Central memory CD8-positive, alpha-beta T cell (primary cell): ENCODE results near the gene STAT4.

ENCODE experiments used
- ATAC-seq: fragments of 150-1000 bp; cut with Tn5 transposase; replicated peaks from 2 replicates; pipeline ENCODE4 v1.10.0; 2022; ENCODE audit warnings: mild to moderate bottlenecking, moderate FRiP score, moderate number of reproducible peaks; ENCODE audit not compliant: poor library complexity, severe bottlenecking; ENCODE audit errors: extremely low read depth
- DNase-seq, 2 donors: peaks; one replicate each; pipeline ENCODE4 v3.0.0; 2021; ENCODE audit warnings: low spot score in 2 of 2
- H3K27ac Mint-ChIP-seq: one replicate; pipeline ENCODE4 v1.8.0; 2022; ENCODE audit warnings: low read depth, mild to moderate bottlenecking, moderate library complexity, mixed read lengths
- H3K27me3 Mint-ChIP-seq: one replicate; pipeline ENCODE4 v1.8.0; 2022; ENCODE audit warnings: mixed read lengths
- H3K36me3 Mint-ChIP-seq: one replicate; pipeline ENCODE4 v1.8.0; 2022; ENCODE audit warnings: mild to moderate bottlenecking, moderate library complexity, mixed read lengths; ENCODE audit not compliant: insufficient read depth
- H3K4me1 Mint-ChIP-seq: one replicate; pipeline ENCODE4 v1.8.0; 2022; ENCODE audit warnings: mixed read lengths
- H3K4me3 Mint-ChIP-seq: one replicate; pipeline ENCODE4 v1.8.0; 2022; ENCODE audit warnings: mild to moderate bottlenecking, moderate library complexity, mixed read lengths
- H3K9me3 Mint-ChIP-seq: one replicate; pipeline ENCODE4 v1.8.0; 2022; ENCODE audit warnings: mixed read lengths

The STAT4 gene

DNA sequence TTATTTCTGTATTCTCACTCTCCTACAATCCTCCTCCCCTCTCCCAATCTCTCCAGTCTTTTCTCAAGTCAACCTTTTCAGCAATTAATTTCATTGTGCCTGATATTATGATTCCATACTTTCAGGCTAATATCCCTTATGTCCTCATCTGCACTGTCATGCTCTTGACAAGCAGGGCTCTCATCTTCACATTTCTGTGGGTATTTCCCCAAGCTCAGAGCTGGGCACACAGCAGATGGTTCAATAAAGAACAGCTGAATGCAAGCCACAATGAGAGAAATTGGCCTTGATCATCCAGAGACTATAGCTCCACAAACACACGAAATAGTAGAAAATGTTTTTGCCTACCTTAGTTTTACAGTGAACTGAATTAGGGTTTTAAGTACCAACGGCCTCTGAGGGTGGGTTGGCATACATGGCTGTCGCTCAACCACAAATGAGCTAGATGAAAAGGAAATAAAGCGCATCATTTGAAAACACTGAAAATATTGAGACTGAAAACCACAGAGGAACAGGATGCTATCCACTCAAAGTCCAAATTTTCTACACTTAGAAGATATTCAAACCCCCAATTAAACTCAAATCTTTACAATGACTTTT lies 89.3 kb downstream of the STAT4 start:
- Mint-ChIP-seq H3K4me3 (peak overlapping the region; percentile 23), H3K36me3 (peaks cover 56% of the 10 kb centered on the region), H3K27me3 (no peaks in the 10 kb centered on the region), H3K27ac (peak overlapping the region; percentile 83), H3K4me1 (peaks cover 64% of the 10 kb centered on the region), H3K9me3 (no peaks in the 10 kb centered on the region)
- no peak for DNase-seq
- peak; percentile 77 for ATAC-seq

DNA sequence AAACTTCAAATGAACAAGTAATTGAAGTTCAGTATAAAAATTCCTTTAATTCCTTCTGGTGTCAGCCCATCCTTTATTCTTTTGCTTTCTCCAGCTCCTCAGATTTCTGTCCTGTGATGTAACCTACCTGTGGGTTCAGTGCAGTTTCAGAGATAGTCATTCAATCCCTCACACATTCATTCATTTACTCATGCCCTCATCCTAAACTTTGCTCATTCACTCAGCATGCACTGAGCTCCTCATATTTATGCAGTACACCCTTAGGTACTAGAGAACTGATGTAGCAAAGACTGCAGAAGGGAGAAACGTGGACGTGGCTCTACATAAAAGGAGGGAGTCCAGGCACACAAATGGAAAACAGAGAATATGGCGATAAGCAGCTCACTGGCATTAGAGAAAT lies 91.5 kb downstream of the STAT4 start:
- Mint-ChIP-seq H3K4me3 (no peak overlapping the region), H3K36me3 (peaks cover 52% of the 10 kb centered on the region), H3K27me3 (no peaks in the 10 kb centered on the region)

DNA sequence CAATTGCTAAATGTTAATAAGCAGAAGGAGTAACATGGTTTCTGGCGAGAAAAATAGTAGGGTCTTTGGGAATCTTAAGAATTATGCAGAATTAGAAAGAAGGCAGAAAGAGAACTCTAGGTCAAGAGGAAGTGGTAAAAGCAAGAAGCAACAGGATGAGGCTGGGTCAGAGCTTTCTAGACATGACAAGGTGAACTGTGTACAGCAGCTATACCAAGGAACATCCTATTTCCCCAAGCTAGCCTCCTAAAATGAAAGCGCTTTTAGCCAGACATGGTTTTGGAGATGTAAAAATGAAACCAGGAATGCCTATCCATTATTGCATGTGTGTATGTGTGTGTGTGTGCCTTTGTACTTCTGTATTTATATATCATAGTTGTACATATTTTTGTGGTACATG lies 94.6 kb downstream of the STAT4 start:
- peak; percentile 69 for ATAC-seq
- H3K27ac Mint-ChIP-seq: peak overlapping the region; percentile 91
- H3K4me3 Mint-ChIP-seq: peak overlapping the region; percentile 50
- peaks cover 30% of the 10 kb centered on the region for H3K4me1 Mint-ChIP-seq
- DNase-seq: no peak
- H3K27me3 Mint-ChIP-seq: no peaks in the 10 kb centered on the region
- peaks cover 33% of the 10 kb centered on the region for H3K36me3 Mint-ChIP-seq
- H3K9me3 Mint-ChIP-seq: no peaks in the 10 kb centered on the region

More for the DNA sequence above, 91.5 kb downstream of the STAT4 start:
- no peak for ATAC-seq
- H3K27ac Mint-ChIP-seq: peak overlapping the region; percentile 41
- no peaks in the 10 kb centered on the region for H3K9me3 Mint-ChIP-seq
- H3K4me1 Mint-ChIP-seq: peaks cover 59% of the 10 kb centered on the region
- DNase-seq: no peak

DNA sequence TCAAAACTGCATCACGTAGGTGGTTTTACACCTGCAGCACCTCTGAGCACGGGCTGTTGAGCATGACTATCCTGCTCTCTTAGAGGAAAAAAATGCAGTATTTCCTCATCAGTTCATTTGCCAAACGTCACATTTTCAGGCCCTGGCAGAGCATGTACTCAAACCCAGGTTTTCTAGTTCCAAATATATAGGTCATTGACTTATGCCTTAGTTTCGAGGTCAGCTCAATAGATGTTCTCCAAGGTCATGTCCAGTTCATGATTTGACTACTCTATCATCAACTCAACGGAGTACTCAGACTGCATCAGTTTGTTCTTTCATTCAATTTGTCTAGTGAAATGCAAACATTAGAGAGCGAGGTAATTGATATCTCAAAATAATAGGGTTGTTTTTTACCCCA lies 97.5 kb downstream of the STAT4 start:
- Mint-ChIP-seq H3K4me1 (peaks cover 27% of the 10 kb centered on the region), H3K9me3 (no peaks in the 10 kb centered on the region), H3K4me3 (no peak overlapping the region), H3K27me3 (no peaks in the 10 kb centered on the region), H3K27ac (peak overlapping the region; percentile 51), H3K36me3 (peaks cover 18% of the 10 kb centered on the region)
- DNase-seq (no peak), ATAC-seq (no peak)

DNA sequence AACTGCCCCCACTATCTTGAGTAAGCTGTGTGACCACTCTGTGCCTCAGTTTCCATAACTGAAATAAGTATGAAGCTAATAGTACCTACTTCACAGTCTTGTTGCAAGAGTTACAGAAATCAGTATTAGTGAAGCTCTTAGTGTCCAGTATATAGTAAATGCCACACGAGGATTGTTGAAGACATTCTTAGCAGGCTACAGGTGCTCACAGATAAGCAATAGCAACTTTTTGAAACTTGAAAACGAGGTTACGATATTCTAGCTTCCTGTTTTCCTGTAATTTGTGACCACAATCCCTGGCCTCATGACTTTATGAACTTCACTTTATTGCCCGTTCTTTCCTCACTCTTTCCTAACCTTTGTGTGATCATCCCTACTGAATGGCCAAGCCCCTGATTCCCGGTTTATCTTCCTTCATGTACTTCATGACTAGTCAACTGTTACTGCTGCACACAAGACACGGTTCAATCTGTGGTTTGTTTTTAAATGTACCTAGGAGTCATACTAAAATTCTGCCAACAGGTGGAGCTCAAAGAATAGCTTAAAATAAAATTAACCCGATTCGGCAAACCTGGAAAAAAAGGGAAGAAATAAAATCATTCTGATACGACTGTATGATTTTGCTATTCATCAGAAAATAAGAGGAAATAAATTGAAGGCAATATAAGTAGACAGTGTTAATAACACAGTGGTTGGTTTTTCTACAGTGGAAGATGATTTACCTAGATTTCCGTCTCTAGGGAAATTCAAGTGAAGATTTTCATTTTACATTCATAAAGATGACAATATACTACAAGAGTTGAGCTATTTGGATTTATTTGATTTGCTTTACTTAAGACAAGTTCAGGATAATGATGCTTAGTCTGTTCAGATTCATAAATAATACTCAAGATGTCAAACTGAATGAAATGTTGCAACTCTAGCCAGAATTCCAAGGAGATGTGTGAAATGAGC lies 98.7 kb downstream of the STAT4 start:
- no peak for DNase-seq
- Mint-ChIP-seq H3K4me3 (no peak overlapping the region), H3K36me3 (peaks cover 15% of the 10 kb centered on the region), H3K4me1 (peaks cover 23% of the 10 kb centered on the region), H3K27ac (no peak overlapping the region), H3K9me3 (no peaks in the 10 kb centered on the region), H3K27me3 (no peaks in the 10 kb centered on the region)
- ATAC-seq: peak; percentile 38

DNA sequence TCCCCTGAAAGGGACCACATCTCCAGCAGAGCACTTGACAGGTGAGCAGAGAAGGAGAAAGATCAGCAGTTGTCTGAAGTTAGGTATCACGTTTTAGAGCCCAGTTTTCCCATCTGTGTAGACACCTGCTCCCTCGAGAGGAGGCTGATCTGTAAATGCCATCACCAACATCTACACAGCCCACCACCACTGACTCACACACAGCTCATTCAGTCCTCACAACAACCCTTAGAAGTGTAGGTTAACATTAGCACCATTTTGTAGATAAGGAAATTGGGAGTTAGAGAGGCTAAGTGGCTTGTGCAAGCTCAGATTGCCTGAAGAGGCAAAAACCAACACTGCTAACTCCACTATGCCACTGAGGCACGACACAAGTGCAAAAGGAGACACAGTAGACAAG lies 99.6 kb downstream of the STAT4 start:
- peaks cover 16% of the 10 kb centered on the region for H3K4me1 Mint-ChIP-seq
- no peak overlapping the region for H3K27ac Mint-ChIP-seq
- no peaks in the 10 kb centered on the region for H3K27me3 Mint-ChIP-seq
- DNase-seq: no peak
- no peak for ATAC-seq
- peaks cover 12% of the 10 kb centered on the region for H3K36me3 Mint-ChIP-seq
- H3K9me3 Mint-ChIP-seq: no peaks in the 10 kb centered on the region
- no peak overlapping the region for H3K4me3 Mint-ChIP-seq

DNA sequence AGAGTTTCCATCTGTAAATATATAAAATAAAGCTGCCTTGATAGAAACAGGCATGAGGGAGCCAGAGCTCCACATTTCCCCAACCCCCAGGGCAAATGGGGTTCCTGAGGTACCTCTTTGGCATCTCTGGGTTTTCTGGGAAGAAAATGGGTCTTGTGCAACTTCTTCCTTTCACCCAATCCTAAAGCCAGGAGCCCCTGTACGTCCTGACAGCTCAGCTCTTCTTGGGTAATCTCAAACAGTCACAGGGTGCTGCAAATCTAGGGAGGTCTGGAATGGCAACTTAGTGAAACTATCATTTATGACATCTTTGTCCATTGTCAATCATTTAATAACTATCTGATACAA lies 100.2 kb downstream of the STAT4 start:
- Mint-ChIP-seq H3K36me3 (peaks cover 16% of the 10 kb centered on the region), H3K4me3 (no peak overlapping the region), H3K27ac (no peak overlapping the region), H3K9me3 (no peaks in the 10 kb centered on the region), H3K27me3 (no peaks in the 10 kb centered on the region), H3K4me1 (peaks cover 15% of the 10 kb centered on the region)
- DNase-seq: no peak
- ATAC-seq: no peak

DNA sequence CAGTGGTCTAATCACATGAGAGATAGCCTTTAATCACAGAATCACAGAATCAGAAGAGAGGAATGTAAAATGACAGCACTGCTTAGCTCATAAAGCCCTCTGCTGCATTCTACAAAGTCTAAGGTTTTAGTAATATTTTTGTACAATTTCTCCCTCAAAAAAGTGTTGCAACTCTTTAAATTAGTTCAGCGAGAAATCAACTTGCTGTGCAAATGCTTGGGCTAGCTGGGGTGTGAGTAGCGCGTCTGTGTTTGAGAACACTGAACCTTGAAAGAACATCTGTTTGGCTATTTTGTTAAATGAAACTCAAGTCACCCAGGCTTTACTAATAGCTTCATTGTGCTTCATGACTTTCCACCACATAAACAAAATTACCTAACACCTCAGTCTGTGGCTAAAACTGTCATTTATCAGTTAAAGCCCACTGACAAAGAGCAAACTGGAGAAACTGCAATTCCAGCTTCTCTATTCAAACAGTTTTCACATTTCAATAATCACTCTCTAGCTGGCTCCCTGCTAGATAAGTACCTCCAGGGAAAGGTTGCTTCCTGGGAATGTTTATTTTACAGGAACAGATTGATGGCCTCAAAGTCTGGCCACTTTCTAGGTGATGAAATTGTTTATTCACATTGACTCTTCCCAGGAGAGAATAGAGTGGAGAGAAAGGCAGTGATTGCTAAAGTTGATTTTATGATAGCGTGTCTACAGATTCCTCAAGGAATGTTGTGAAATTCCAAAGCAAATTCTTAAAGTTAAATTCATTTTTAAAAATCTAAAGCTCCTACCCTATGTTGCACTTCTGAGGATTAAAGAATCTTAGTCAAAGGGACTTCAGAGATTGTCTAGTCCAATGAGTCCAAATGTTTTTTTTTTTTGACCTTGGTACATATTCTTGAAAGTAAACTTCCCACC lies 100.8 kb downstream of the STAT4 start:
- Mint-ChIP-seq H3K9me3 (no peaks in the 10 kb centered on the region), H3K4me3 (peak overlapping the region; percentile 5), H3K4me1 (peaks cover 14% of the 10 kb centered on the region), H3K27ac (peak overlapping the region; percentile 53), H3K36me3 (peaks cover 18% of the 10 kb centered on the region), H3K27me3 (no peaks in the 10 kb centered on the region)
- DNase-seq (no peak), ATAC-seq (peak; percentile 63)

DNA sequence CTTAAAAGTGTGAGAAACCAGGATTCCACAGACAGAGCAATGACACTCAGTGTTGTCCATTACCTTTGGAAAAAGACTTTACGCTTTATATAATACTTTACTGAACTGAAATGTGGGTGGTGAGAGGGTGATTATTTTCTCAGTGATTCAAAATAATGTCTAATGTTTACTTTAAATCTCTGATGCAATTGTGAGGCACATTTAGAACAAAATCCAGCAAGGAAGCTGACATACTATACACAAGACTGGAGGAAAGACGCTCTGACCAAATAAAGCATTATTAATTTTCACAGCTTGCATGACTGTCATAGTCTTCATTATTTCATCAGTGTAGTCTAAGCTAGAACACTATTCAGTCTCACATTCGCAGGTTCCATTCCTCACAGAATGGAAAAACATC lies 102.7 kb downstream of the STAT4 start:
- no peaks in the 10 kb centered on the region for H3K9me3 Mint-ChIP-seq
- H3K27ac Mint-ChIP-seq: peak overlapping the region; percentile 44
- ATAC-seq (no peak), DNase-seq (no peak)
- H3K27me3 Mint-ChIP-seq: no peaks in the 10 kb centered on the region
- H3K4me3 Mint-ChIP-seq: no peak overlapping the region
- peaks cover 13% of the 10 kb centered on the region for H3K36me3 Mint-ChIP-seq
- peaks cover 14% of the 10 kb centered on the region for H3K4me1 Mint-ChIP-seq

DNA sequence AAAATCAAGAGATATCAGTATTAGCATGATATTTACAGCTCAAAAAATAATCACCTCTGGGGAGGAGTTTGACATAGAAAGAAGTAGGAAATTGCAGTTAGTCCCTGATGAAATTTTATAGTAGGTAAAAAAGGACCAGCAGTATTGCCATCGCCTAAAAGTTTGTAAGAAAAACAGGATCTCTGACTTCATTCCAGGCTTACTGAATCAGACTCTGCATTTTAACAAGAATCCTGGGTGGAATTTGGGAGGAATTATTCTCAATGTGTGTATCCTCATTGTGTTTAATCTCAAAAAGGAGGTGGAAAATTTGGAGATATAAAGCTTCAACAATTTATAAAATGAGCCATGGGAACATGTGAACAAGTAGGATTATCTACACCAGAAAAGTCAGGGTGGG lies 105.7 kb downstream of the STAT4 start:
- Mint-ChIP-seq H3K27me3 (no peaks in the 10 kb centered on the region), H3K4me1 (peaks cover 24% of the 10 kb centered on the region), H3K27ac (peak overlapping the region; percentile 62), H3K36me3 (peaks cover 14% of the 10 kb centered on the region), H3K9me3 (no peaks in the 10 kb centered on the region), H3K4me3 (no peak overlapping the region)
- no peak for ATAC-seq
- no peak for DNase-seq

DNA sequence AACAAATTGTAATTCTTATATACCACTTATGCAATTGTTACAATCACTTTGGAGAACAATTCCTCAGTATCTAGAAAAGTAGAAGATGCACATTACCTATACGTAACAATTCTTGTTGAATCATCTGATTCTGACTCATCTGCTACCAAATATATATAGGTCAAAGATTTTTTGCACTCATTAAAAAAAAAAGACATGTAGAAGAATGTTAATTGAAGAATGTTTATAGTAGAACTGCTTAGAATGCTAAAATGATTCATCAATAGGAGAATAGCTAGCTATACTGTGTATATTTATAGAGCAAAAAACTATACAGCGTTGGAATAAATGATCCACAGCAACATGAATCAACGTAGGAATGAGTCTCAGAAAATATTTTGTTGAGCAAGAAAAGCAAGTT lies 107.4 kb downstream of the STAT4 start:
- ATAC-seq: no peak
- Mint-ChIP-seq H3K4me3 (no peak overlapping the region), H3K9me3 (no peaks in the 10 kb centered on the region), H3K27me3 (no peaks in the 10 kb centered on the region), H3K27ac (no peak overlapping the region), H3K4me1 (peaks cover 30% of the 10 kb centered on the region), H3K36me3 (peaks cover 22% of the 10 kb centered on the region)
- no peak for DNase-seq

DNA sequence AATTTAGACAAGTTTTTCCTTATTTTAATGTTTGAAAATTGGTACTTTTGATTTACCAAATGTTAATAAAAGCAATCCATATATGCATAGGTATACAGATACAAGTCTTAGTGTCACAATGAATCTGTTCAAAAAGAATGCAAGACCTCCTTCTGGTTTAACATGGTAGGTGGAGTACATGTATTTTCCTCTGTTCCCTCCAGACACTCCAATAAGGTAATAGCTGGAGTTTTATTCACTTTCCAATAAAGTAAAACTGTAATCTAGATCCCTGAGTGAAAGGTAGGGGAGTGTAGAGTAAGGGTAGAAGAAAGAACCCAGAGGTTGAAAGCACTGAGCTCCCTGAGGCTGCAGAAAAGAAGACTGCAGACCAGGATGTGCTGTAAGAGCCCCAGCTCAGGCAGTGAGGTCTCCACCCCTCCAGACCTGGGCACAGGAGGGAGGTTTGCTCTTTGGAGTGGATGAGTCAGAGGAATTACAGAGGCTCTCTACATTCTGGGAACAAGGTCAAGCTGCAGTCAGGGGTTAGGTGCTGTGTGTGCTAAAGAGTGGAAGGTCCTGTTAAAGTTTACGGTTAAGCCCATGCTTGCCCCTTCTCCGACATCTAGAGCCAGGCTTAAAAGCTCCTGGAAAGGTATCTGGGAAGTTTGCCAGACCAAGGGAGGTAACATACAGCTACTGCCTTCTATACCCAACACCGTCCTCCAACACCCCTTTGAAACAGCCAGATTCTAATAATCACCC lies 109.2 kb downstream of the STAT4 start:
- Mint-ChIP-seq H3K27me3 (no peaks in the 10 kb centered on the region), H3K4me3 (no peak overlapping the region), H3K36me3 (peaks cover 33% of the 10 kb centered on the region), H3K27ac (peak overlapping the region; percentile 17), H3K4me1 (peaks cover 43% of the 10 kb centered on the region), H3K9me3 (no peaks in the 10 kb centered on the region)
- ATAC-seq: no peak
- DNase-seq: no peak
